Fibroblast of the conjunctiva (primary cell): ENCODE results near the gene HS6ST2.

Source experiments
- DNase-seq: peaks from one replicate; pipeline ENCODE4 v3.0.0-alpha.2; 2010; ENCODE audit warnings: low read depth

Gene HS6ST2

GRCh38 chrX:132613801-132614200 lies 344.6 kb downstream of the HS6ST2 start:
- no peak for DNase-seq

- peak; percentile 12 for DNase-seq
Observed at GRCh38 chrX:132612821-132613564, 345.4 kb downstream of the HS6ST2 start.

- DNase-seq, result no peak
Observed at GRCh38 chrX:132610536-132610935, 347.9 kb downstream of the HS6ST2 start.

GRCh38 chrX:132609362-132609848 lies 349.0 kb downstream of the HS6ST2 start:
- no peak for DNase-seq

GRCh38 chrX:132603700-132604286 lies 354.6 kb downstream of the HS6ST2 start:
- no peak for DNase-seq

GRCh38 chrX:132602701-132603100 lies 355.7 kb downstream of the HS6ST2 start:
- no peak for DNase-seq

GRCh38 chrX:132594999-132595398 lies 363.4 kb downstream of the HS6ST2 start:
- no peak for DNase-seq

- DNase-seq, result no peak
Observed at GRCh38 chrX:132594129-132594528, 364.3 kb downstream of the HS6ST2 start.

- no peak for DNase-seq
Observed at GRCh38 chrX:132592880-132593279, 365.5 kb downstream of the HS6ST2 start.

GRCh38 chrX:132591719-132592275 lies 366.6 kb downstream of the HS6ST2 start:
- no peak for DNase-seq

GRCh38 chrX:132590350-132591026 lies 367.9 kb downstream of the HS6ST2 start:
- DNase-seq, result no peak

- no peak for DNase-seq
Observed at GRCh38 chrX:132584936-132585335, 373.5 kb downstream of the HS6ST2 start.

- no peak for DNase-seq
Observed at GRCh38 chrX:132576939-132577338, 381.5 kb downstream of the HS6ST2 start.
